ENCODE measurements around the gene GRM4. TPM values are rescaled to one million over a fixed set of nuclear protein-coding genes. Genes with fewer than 3 reads are reported as not detected.

Gene GRM4
- total RNA-seq, 1 experiment from 2014 or later: not detected

DNA sequence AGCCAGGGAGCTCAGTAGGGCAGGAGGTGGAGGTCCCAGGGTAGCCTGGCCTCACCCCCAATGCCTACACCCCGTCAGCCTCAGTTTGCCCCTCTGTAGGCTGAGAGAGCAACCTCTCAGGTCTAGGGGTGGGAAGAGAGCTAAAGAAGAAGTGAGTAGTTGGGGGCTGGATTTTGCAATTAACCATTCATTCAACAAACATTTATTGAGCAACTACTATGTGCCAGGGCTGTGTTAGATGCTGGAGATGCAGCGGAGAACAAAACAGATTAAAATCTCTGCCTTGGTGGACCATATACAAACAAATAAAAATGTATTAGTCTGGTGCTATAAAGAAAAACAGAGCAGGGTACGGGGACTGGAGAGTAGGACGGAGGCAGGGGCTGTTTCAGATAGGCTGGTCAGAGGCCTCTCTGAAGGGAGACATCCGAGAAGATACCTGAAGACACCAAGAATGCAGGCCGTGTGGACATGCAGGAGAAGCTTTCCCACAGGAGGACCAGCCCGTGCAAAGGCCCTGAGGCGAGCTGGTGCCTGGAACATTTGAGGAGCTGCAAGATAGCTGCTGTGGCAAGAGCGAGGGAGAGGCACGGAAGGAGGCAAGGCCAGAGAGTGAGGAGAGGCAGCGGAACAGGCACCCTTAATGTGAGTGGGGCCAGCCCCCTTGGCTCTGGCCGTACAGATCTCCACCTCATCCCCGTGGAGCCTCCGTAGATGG, 60.3 kb downstream of the GRM4 start:
- no peak for DNase-seq (ENCODE audit: low read depth)

DNA sequence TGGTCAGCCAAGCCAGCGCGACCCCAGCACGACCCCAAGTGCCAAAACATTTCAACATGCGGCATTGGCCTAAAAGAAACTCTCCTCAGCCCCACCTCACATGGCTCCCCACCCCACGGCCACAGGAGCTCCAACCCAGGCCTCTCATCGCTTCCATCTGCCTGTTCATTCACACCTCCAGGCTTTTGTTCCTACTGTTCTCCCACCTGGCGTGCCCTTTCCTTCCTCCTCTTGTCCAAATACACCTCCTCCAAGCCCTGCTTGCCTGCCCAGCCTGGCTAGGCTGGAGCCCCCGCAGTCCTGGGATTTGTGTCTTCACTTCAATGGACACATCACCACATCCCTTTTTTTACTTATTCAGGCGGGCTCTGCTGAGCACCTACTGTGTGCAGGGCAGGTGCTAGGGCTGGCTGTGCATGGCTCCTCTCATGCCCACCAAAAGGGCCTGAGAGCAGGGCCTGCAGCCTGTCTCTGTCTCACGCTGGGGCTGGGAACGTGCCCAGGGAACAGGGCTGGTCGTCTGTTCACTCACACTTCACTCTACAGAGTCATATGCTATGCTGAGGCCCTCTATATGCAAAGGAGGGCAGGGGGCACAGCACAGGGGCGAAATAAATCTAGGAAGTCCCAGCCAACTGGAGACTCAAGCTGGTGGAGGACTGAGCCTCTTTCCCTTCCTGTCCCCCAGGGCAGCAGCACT, 61.1 kb downstream of the GRM4 start:
- DNase-seq (ENCODE audit: low read depth): no peak

DNA sequence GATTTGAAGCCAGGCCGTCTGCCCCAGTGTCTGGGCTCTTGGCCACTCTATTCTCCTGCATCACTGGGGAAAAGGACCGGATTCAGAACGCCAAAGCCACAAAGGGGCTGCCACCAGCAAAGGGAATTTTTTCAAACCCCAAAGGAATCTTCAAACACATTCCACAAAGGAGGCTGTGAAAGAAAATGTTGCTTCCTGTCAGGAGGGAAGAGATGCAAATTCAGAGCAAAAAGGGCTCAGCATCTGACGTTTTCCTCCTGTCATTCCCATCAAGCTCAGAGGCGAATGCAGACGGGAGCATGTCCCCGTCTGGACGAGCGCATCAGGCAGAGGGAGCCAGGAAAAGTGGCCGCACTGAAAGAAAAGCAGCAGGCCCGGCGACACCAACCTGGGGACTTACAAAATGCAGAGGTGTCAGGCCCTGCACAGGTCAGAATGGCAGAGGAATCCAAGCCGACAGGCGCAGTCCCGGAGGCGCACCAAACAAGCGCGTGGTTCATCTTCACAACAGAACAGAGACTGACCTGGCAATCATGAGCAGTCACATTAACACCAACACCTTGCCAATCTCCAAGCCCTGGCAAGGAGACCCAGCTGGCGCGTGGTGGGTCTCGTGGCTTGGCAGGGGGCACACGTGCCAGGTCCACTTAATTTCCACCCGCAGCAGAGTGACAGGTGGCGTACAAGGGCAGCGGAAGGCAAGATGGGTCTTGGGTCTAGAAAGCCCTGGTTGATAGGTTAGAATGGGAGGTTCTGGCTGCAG, 62.8 kb downstream of the GRM4 start:
- no peak for DNase-seq (ENCODE audit: low read depth)

DNA sequence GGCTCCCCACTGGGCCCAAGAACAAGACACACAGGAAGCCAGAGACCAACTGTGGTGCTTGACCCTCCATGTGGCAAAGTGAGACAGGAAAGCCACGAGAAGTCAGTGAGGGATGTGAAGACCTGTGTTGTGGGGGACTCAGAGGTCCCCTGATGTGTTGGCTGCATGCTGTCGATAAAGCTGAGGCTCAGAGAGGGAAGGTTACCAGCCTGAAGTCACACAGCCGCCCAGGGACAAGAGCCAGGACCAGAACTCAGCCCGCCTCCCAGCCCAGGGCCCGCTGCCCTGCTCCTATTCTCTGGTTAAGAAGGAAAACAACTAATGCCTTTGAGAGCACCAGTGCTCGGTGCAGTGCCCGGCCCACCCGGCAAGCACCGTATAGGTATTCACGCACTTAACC, 63.5 kb downstream of the GRM4 start:
- no peak for DNase-seq (ENCODE audit: low read depth)

DNA sequence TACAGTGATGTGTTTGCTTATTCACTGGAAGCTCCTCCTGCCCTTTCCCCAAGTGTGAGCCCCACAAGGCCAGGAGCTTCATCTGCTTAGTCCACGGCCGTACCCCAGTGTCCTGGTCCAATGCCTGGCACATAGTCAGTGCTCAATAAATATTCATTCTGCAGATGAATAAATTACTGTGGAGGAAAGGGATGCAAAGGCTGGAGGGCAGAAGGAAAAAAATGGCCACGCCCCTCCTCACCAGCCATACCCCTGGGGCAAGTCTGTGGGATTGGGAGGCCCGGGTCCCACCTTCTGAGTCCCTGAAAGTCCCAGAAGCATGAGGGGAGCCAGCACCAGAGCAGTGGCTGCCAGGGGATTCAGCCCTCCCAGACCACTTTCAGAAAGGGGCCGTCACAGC, 65.5 kb downstream of the GRM4 start:
- no peak for DNase-seq (ENCODE audit: low read depth)

DNA sequence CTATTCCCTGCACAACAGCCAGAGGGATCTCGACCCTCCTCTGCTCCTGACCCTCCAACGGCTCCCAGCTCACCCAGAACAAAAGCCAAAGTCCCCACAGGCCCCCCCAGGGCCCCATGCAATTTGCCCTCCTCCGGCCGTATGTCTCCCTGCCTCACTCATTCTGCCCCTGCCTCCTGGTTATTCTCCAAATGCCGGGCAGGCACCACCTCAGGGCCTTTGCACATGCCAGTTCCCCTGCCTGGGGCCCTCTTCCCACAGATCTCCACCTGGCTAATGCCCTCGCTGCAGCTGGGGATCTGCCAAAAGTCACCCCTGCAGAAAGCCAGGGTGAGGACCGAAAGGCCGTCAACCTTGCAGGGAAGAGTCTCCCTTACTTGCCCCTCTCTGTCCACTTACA, 66.0 kb downstream of the GRM4 start:
- no peak for DNase-seq (ENCODE audit: low read depth)

DNA sequence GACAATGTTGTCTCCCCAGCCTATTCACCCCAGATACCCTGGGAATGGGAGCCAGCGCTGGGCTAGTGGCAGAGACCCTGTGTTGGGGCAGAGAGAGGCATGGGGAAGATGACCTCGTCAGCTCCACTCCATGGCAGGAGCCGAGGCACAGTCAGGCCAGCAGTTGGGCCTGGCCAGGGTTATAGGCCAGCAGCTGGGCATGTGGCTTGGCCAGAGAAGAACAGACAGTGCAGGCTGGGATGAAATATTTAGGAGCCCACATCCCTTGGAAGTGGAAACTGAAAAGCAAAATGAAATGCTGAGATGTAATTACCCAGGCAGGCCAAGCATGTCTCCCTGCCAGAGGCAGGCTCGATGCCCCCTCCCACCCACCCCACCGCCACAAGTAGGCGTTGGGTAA, 70.0 kb downstream of the GRM4 start:
- DNase-seq (ENCODE audit: low read depth): no peak

DNA sequence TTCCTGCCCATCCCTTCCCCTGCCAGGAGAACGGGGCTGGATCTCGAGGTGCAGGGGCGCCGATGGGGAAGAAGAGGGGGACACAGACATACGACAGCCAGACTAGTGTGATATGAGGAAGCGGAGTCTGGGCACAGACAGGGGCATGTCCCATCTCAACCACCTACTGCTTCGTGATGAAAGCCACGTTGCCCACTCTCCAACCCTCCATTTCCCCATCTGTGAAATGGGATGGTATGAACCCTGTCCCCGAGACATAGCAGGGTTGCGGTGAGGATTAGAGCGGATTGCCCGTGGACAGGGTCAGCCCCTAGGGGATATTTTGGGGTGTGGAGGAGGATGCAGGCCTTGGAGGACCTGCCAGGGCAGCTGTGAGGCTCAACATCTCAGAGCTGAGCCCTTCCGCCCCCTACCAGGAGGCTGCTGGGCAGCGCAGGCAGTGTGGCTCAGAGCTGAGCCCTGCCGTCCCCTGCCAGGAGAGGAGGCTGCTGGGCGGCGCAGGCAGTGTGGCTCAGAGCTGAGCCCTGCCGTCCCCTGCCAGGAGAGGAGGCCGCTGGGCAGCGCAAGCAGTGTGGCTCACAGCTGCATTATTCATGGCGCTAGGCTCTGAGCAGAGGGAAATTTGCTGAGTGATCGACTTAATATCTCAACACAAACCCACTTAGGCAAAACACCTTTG, 71.7 kb downstream of the GRM4 start:
- no peak for DNase-seq (ENCODE audit: low read depth)

DNA sequence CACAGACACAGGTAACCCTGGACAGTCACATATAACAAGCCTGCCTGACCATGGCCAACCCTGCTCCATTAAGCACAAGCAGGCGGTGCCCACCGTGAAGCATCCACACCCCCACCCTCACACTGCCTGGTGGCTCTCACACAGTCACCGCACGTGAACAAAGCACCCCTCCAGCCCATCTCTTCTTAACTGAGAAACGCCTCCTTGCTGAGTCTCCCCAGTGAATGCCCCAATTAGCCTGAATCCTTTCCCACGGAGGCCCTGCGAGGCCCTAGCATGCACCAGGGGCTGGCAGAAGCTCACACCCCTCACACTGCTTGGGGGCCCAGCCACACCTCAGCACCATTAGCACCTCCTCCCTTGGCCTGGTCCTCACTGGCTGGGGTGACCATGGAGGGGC, 72.3 kb downstream of the GRM4 start:
- no peak for DNase-seq (ENCODE audit: low read depth)

DNA sequence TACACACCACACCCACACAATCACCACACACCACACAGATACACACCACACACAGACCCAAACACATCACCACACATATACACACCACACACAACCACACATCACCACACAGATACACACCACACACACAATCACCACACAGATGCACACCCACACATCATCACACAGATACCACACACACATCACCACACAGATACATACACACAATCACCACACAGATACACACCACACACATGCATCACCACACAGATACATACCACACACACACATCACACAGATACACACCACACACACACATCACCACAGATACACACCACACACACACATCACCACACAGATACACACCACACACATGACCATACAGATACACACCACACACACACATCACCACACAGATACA, 73.2 kb downstream of the GRM4 start:
- DNase-seq (ENCODE audit: low read depth): no peak

DNA sequence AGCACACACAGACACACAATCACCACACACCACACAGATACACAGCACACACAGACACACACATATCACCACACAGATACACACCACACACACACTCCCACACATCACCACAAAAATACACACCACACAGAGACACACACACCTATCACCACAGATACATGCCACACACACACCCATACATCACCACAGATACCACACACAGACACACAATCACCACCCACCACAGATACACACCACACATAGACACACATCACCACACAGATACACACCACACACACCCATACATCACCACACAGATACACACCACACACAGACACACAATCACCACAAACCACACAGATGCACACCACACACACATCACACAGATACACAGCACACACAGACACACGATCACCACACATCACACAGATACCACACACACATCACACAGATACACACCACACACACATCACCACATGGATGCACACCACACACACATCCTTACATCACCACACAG, 74.0 kb downstream of the GRM4 start:
- no peak for DNase-seq (ENCODE audit: low read depth)

DNA sequence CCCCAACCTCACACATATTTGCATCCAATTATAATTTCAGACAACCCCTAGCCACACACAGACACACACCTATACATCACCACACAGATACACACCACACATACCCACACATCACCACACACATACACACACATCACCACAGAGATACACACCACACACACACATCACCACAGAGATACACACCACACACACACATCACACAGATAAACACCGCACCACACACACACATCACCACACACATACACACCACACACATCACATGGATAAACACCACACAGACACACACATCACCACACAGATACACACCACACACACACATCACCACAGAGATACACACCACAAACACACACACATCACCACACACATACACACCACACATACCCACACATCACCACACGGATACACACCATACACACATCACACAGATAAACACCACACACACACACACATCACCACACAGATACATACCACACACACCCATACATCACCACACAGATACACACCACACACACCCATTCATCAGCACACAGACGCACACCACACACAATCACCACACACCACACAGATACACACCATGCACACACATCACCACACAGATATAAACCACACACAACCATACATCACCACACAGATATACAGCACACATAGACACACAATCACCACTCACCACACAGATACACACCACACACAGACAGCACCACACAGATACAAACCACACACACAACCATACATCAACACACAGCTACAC, 74.6 kb downstream of the GRM4 start:
- no peak for DNase-seq (ENCODE audit: low read depth)

DNA sequence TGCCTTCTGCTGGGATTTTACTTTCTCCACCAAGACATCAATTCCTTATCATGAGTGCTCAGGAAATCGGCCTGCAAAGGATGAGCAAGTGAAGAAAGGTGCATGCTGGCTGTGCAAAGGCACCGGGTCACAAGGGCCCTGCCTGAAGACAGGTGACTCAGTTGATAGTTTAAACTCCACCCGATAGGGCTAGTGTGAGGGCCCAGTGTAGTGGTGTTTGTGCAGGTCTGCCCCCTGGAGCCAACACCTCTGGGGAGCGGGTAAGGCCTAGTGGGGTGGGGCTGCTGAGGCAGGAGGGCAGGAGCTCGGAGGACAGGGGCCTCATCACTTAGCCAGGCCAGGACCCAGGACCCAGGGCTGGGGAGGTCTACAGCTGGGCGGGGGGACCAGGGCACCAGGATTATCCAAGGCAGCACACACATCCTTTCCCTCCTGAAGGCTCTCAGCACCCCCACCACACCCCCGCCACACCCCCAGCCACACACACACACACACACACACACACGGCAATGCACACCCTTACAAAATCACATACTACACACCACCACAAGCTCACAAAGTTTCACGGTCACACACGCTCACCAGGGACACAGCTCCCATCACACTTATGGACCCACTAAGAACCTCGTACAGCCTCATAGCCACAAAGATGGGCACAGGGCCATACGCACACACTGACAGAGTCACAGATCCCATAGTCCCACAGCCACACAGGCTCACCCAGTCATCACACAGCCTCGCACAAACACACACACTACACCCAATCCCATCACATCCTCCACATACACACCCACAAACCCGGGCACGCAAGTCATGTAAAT, 75.4 kb downstream of the GRM4 start:
- no peak for DNase-seq (ENCODE audit: low read depth)

DNA sequence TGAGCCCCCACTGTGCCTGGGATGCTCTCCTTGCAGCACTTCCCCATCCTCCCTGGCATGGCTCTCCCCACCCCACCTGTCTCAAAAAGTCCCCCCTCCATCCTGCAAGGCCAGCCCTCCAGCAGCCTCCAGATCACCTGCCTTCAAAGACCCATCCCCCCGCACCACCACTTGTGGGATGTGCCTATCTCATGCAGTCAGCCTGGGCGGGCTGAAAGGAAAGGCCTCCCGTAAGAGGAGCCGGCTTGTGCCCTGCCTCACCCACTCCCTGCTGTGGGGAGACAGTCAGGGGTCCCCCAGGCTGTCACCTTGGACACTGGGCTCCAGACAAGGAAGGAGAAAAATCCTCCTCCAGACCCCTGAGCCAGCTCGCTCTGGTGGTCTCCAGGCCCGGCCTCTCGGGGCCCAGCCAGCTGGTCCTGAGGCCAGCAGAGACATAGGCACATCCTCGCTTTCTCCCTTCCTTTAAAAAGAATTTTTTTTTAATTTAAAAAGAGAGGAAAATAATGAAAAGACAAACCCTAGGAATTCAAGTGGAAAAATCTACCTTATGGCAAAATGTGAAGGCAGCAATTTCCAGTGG, 77.3 kb downstream of the GRM4 start:
- DNase-seq (ENCODE audit: low read depth): no peak

DNA sequence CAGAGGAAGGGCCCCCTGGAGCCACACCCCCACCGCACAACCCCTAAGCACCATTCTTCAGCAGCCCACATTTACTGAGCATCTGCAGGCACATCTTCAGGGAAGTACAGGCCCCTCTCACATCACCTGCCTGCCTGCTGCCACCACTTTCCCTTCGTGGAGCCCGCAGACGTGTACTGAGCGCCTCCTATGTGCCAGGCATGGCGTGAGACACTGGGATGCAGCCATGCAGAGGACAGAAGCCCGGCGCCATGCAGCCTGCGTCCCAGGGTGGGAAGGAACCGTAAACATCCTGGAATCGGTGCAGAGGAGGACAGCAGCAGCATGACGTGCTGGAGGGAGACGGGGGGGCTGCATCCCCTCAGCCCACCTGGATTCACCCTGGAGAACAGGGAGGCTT, 78.1 kb downstream of the GRM4 start:
- no peak for DNase-seq (ENCODE audit: low read depth)

DNA sequence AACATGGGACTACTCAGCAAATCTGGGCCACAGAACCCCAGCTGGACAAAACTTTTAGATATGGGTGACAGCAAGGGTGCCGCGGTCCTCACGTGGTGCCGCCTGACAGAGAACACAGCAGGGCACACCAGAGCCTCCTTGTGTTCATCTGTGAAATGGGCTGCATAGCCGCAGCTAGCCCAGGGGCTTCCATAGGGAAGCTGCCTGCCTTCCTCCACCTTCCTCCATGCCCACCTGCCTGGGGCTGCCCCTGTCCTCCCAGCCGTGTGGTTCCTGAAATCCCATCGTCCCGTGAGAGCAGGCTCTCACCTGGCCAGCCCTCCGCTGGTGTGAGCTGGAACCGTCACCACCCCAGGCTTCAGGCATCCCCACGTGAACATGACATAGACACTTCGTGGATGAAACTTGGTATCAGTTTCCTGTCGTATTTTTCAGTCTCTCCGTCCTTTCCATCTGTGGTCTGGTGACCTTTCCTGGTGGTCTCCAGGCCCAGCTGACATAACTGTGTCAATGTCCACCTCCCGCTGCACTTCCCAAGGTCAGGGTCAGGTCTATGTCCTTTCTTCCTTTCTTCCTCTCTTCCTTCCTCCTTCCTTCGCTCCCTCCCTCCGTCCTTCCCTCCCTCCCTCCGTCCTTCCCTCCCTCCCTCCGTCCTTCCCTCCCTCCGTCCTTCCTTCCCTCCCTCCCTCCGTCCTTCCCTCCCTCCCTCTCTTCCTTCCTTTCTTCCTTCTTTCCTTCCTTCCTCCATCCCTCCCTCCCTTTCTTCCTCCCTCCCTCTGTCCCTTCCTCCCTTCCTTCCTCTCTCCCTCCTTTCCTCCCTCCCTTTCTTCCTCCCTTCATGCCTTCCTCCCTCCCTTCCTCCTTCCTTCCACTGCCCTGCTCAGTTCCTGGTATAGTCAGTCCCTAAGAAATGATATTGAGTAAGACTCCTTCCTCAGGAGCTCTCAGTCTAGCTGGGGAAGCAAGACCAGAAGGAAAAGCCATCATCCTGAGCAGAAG, 78.8 kb downstream of the GRM4 start:
- no peak for DNase-seq (ENCODE audit: low read depth)

DNA sequence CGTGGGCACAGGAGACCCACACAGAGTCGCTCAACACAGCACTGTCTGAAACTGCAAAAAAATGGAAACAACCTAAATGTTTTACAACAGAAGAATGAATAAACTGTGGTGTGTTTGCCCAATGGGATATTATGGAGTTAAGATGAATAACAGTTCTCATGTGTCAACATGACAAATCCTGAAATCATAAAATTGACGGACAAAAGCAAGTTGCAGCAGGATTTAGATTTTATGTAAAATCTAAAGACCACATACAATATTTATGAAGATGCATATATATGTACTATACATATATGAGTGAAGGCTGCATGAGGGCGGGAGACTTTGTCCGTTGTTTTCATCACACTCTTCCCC, 79.7 kb downstream of the GRM4 start:
- no peak for DNase-seq (ENCODE audit: low read depth)

DNA sequence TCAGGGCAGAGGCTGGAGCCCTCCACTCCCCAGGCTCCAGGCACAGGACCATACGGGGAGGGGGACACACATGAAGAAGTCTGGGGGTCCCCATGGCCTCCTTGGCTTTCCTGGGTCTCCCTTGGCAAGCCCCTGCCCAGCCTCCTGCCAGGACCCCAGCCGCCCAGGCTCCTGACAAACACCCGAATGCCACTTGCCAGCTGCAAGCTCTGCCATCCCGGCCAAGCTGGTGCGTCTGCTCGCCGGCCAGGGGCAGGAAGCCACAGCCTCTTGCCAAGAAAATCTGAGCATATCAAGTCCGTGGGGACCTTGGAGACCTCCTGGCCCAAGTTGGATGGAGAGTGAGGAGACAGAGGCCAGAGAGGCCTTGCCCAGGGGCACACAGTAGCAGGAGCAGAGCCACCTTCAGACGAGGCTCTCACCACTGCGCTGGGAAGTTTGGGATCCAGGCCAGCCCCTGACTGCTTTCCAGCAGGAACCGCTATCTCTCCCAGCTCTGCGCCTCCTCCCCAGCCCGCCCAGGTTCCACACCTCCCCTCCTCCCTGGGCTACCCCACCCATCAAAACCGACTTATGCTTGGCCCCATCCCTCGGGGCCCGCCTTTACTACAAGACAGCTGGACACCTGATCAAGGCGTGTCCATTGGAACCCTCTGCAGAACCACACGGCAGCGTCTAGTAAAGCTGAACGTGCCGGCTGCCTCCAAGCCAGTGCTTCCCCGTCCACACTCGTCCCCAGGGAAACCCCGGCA, 80.2 kb downstream of the GRM4 start:
- DNase-seq (ENCODE audit: low read depth): no peak
